Measurements from ENCODE around the gene RNF5. TPM values are rescaled to one million over a fixed set of nuclear protein-coding genes. Genes with fewer than 3 reads are reported as not detected.

RNF5 gene
- total and polyA plus RNA-seq, 7 donors, result 61.5 to 220 (median 107) TPM

DNA sequence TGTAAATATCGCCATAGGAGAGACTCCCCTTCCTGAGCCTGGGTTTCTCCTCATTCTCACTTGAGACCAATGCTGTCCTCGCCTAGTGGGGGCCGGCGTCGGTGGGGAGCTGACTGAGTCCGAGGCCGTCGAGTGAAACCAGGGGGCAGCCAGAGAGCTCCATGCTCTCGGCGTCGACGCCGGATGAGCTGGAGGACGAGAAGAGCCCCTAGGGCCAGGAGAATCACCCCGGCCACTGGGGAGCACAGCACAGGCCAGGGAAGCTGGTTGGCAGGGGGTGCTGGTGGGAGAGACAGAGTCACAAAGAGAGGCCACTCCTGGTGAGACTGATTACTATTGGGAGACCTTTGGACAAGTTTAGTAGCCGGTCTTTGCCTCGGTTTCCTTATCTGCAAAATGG is 20.7 kb downstream of the RNF5 start:
- no peak for DNase-seq
- TF ChIP-seq, protein P1, sequence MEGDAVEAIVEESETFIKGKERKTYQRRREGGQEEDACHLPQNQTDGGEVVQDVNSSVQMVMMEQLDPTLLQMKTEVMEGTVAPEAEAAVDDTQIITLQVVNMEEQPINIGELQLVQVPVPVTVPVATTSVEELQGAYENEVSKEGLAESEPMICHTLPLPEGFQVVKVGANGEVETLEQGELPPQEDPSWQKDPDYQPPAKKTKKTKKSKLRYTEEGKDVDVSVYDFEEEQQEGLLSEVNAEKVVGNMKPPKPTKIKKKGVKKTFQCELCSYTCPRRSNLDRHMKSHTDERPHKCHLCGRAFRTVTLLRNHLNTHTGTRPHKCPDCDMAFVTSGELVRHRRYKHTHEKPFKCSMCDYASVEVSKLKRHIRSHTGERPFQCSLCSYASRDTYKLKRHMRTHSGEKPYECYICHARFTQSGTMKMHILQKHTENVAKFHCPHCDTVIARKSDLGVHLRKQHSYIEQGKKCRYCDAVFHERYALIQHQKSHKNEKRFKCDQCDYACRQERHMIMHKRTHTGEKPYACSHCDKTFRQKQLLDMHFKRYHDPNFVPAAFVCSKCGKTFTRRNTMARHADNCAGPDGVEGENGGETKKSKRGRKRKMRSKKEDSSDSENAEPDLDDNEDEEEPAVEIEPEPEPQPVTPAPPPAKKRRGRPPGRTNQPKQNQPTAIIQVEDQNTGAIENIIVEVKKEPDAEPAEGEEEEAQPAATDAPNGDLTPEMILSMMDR (IDR thresholded peaks at IDR 0.05), result no peak
- TF ChIP-seq POLR2AphosphoS5 (IDR thresholded peaks at IDR 0.05) (no peak), EP300 (IDR thresholded peaks at IDR 0.05) (no peak), POLR2A (IDR thresholded peaks at IDR 0.05) (no peak)
- Histone ChIP-seq H3K27me3 (peaks cover 0 to 6% (median 0%) of the 10 kb centered on the region in 3 donors), H3K27ac (no peak overlapping the region), H3K4me3 (no peak overlapping the region), H3K4me1 (peaks cover 0 to 22% (median 18%) of the 10 kb centered on the region in 4 donors), H3K9me3 (no peaks in the 10 kb centered on the region), H3K36me3 (no peaks in the 10 kb centered on the region)
- 90 to 91% methylated on average over 17 of the region's 17 CpGs for WGBS, 2 donors
- intact Hi-C loops (cut with DNase I), result loop anchor here (5.0 to 10.0 kb wide), 6 partner anchors 47 to 1216 kb away; partner anchors contain the start of genes BAG6, BRD2, CUTA and DXO

DNA sequence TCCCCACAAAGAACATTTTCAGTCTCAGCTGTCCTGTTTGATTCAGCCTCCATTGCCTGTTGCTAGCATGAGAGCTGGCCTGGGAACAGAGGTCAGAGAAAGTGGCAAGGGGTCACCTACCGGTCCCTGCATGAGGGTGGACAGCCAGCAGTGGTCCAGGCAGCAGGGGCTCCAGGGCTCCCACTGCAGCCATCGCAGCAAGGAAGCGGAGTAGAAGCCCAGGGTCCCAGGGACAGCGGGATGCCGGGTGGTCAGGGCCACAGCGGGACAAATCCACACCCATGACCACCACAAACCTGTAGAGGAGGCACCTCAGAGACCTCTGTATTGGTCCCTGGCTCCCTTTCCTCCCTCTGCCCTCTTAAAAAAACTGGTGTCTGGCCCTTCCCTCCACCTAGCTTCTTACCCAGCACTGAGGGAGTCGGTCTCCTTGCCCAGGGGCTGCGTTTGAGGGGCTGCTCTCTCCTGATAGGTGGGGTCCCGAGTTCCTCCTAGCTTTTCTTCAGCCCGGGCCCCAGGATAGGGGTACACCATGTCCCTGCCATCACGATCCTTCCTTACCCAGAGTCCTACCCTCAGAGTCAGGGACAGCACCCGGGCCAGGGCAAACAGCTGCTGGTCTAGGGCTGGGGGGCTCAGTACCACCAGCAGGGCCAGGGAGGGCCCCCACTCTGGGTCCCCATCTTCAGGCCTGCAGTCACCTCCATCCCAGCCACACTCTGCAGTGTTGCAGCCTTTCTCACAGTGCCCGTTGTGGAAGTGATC is 22.7 kb downstream of the RNF5 start:
- H3K4me1 ChIP-seq, result peaks cover 0 to 10% (median 8%) of the 10 kb centered on the region in 4 donors
- no peak overlapping the region for H3K27ac ChIP-seq
- no peaks in the 10 kb centered on the region for H3K36me3 ChIP-seq
- TF ChIP-seq POLR2A (IDR thresholded peaks at IDR 0.05), result no peak
- TF ChIP-seq, protein P1 (IDR thresholded peaks at IDR 0.05), result no peak
- TF ChIP-seq POLR2AphosphoS5 (IDR thresholded peaks at IDR 0.05), result no peak
- TF ChIP-seq EP300 (IDR thresholded peaks at IDR 0.05), result no peak
- WGBS, 2 donors, result 79 to 89% methylated on average over 13 of the region's 13 CpGs
- DNase-seq, result no peak
- no peaks in the 10 kb centered on the region for H3K9me3 ChIP-seq
- H3K4me3 ChIP-seq, result no peak overlapping the region
- H3K27me3 ChIP-seq, result peaks cover 0 to 6% (median 0%) of the 10 kb centered on the region in 3 donors
- intact Hi-C loops (cut with DNase I), result no loop called here

DNA sequence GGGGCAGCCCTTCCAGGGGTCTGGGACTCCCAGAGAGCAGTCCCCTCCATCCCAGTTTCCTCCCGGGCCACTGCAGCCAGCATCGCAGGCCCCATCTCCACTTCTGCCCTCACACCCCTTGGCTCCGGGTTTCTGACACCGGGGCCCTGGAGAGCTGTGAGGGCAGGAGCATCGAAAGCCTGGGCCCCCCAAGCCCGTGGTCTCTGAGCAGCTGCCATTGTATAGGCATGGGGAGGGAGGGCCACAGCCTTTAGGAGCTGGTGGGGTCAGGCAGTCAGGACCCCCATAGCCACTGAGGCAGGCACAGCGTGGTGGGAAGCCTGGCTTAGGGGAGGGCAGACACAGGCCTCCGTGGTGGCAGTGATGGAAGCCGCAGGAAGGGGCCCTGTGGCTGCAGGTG is 24.0 kb downstream of the RNF5 start:
- no peak for DNase-seq
- Histone ChIP-seq H3K27me3 (peaks cover 0 to 6% (median 0%) of the 10 kb centered on the region in 3 donors), H3K9me3 (no peaks in the 10 kb centered on the region), H3K4me1 (peaks cover 0 to 2% (median 2%) of the 10 kb centered on the region in 4 donors), H3K36me3 (no peaks in the 10 kb centered on the region), H3K27ac (no peak overlapping the region), H3K4me3 (no peak overlapping the region)
- WGBS, 2 donors, result 85 to 88% methylated on average over 9 of the region's 9 CpGs
- TF ChIP-seq POLR2A (IDR thresholded peaks at IDR 0.05) (no peak), POLR2AphosphoS5 (IDR thresholded peaks at IDR 0.05) (no peak), EP300 (IDR thresholded peaks at IDR 0.05) (no peak)
- TF ChIP-seq, protein P1 (IDR thresholded peaks at IDR 0.05), result no peak
- intact Hi-C loops (cut with DNase I), result no loop called here

- no peaks in the 10 kb centered on the region for H3K4me1 ChIP-seq
- no peaks in the 10 kb centered on the region for H3K36me3 ChIP-seq
- no peak overlapping the region for H3K27ac ChIP-seq
- no peak for DNase-seq
- no peak for TF ChIP-seq EP300 (IDR thresholded peaks at IDR 0.05)
- no peak for TF ChIP-seq POLR2A (IDR thresholded peaks at IDR 0.05)
- TF ChIP-seq, protein P1 (IDR thresholded peaks at IDR 0.05), result no peak
- TF ChIP-seq POLR2AphosphoS5 (IDR thresholded peaks at IDR 0.05), result no peak
- intact Hi-C loops (cut with DNase I), result no loop called here
- H3K9me3 ChIP-seq, result no peaks in the 10 kb centered on the region
- 68 to 83% methylated on average over 9 of the region's 9 CpGs for WGBS, 2 donors
- H3K4me3 ChIP-seq, result no peak overlapping the region
- peaks cover 0 to 6% (median 0%) of the 10 kb centered on the region in 3 donors for H3K27me3 ChIP-seq
These were observed 25.4 kb downstream of the RNF5 start for GRCh38 chr6:32203426-32204267.

Data from sigmoid colon (tissue), 7 donors.